GM12873 (cell line): ENCODE results near the gene CTF1.

Experiments used
- TF ChIP-seq, protein P1 (sequence below): IDR thresholded peaks from 2 replicates; pipeline ENCODE4 v1.5.1; 2012; ENCODE audit warnings: low read depth, mild to moderate bottlenecking, moderate library complexity, low read length, control low read depth; ENCODE audit not compliant: insufficient read depth; ENCODE audit errors: missing control alignments

The CTF1 gene, protein sequence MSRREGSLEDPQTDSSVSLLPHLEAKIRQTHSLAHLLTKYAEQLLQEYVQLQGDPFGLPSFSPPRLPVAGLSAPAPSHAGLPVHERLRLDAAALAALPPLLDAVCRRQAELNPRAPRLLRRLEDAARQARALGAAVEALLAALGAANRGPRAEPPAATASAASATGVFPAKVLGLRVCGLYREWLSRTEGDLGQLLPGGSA

DNA sequence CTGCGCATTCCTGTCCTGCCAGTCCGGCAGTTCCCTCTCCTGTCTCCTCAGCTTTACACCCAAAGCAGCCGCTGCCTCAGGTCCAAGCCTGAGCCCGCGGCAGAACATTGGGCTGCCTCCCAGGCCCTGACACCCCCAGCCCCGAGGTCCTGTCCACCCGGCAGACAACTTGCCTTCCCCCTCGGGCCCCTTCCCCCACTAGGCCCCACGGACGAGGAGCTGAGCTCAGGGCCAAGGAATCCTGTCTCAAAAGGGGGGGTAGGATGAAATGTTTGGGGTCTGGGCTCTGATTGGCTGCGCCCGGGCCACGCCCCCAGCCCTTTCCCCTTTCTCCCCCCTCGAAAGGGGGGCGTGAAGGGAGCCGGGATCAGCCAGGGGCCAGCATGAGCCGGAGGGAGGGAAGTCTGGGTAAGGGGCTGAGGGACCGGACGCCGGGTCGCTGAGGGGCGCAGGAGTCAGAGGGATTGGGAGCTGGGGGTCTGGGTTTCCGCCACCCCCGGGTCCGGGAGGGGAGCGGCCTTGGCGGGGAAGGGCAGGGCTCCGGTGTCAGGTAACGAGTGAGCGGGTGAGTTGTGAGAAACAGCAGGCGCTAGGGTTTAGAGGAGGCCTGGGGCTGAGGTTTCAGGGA lies at the start of gene CTF1:
CTF1 (plus strand) TSS at position 354 of the 628 bp plus-strand sequence; CDS start at position 384, 30 bp downstream.
- TF ChIP-seq, protein P1, sequence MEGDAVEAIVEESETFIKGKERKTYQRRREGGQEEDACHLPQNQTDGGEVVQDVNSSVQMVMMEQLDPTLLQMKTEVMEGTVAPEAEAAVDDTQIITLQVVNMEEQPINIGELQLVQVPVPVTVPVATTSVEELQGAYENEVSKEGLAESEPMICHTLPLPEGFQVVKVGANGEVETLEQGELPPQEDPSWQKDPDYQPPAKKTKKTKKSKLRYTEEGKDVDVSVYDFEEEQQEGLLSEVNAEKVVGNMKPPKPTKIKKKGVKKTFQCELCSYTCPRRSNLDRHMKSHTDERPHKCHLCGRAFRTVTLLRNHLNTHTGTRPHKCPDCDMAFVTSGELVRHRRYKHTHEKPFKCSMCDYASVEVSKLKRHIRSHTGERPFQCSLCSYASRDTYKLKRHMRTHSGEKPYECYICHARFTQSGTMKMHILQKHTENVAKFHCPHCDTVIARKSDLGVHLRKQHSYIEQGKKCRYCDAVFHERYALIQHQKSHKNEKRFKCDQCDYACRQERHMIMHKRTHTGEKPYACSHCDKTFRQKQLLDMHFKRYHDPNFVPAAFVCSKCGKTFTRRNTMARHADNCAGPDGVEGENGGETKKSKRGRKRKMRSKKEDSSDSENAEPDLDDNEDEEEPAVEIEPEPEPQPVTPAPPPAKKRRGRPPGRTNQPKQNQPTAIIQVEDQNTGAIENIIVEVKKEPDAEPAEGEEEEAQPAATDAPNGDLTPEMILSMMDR: no peak

DNA sequence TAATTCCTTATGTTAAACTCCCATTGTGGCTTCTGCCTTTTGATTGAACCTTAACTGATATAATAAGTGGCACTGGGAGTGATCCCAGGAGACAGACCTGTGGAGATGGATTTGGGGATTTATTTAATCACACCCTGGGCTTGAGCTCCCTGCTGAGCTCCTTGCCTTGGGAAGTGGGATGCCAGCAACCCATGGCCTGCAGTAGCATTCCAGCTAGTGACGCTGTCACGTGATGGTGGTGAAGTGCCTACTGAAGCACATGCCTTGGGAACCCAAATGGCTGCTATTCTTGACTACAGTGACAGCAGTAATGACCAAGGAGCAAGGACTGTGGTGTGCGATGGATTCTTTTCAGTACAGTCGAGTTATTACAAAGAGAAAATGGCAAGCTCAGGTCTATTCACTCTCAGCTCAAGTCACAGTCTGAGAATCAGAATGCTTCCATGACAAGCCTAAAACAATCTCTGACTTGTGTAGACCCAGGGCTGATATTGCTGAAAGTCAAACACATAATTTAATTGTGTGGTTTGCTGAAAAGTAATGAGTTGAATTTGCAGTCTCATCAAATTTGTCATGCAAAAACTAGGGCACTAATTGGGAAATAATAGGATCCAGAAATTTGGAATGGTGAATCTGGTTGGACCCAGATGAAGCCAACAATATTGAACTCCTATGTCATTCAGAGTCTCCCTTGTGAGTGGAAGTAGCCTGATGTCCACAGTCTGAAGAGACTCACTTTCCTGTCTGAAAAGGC lies 49.6 kb upstream of the CTF1 start:
- TF ChIP-seq, protein P1: no peak

DNA sequence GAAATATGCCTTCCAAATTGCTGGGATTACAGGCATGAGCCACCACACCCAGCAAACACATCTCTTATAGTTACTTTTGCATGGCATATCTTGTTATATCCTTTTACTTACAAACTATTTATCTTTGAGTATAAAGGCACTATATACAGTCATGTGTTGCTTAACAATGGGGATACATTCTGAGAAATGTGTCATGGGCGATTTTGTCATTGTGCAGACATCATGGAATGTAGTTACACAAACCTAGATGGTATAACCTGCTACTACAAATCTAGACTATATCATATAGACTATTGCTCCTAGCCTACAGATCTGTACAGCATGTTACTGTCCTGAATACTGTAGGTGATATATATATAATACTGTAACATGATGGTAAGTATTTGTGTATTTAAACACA lies 46.2 kb upstream of the CTF1 start:
- TF ChIP-seq, protein P1: no peak

DNA sequence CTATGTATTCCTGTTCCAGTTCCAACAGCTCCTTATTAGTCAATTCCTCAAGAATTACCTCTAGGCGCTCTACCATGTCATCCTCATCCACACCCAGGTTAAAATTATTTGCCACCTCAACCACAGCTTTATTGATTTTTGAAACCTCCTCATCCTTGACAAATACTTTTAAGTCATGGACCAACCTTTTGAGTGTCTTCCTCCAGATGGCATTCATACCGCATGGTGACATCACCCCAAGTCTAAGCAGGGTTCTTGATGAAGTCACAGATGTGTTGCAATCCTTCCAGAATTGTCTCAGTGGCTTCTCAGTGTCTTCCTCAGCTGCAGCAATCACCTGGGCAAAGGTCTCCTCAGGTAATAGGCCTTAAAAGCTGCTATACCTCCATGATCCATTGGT lies 42.7 kb upstream of the CTF1 start:
- TF ChIP-seq, protein P1: no peak

DNA sequence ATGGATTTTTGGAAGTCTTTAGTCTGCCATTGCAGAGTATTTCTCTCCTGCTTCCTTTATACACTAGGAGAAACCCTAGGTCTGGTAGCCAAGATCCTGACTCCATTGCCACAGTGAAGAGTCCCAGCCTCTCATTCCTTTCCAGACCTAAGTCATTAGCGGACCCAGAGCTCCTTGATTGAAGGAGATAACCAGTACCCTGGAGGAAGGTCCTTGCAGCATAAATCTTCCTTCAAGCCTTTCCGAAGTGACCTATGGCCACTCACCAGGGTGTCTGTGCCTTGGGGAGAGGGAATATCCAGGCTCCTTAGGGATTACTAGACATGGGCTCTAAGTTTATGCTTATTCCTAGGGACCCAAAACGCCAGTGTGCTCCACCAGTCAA lies 38.3 kb upstream of the CTF1 start:
- TF ChIP-seq, protein P1: no peak

DNA sequence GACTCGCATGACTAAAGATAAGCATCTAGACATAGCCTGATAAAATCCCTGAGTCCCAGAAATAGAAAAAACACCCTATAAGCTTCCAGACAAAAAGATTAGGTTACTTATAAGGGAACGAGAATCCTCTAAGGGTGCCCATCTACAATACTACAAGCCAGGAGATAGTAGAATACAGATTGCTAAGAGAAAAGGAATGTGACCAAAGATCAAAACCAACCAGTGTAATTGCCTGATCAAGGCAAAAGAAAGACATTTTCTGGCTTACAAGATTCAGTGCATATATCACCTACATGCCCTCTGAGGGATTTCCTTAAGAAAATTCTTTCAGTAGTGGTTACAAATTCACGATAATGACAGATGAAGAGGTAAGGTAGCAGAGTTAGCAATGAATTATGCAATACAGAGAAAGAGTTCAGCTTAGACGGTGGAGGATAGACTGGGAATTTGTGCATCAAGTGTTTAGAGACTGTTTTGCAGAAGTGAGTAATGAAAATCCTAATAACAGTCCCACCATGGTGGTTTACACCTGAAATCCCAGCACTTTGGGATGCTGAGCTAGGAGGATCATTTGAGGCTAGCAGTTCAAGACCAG lies 37.5 kb upstream of the CTF1 start:
- TF ChIP-seq, protein P1: no peak

DNA sequence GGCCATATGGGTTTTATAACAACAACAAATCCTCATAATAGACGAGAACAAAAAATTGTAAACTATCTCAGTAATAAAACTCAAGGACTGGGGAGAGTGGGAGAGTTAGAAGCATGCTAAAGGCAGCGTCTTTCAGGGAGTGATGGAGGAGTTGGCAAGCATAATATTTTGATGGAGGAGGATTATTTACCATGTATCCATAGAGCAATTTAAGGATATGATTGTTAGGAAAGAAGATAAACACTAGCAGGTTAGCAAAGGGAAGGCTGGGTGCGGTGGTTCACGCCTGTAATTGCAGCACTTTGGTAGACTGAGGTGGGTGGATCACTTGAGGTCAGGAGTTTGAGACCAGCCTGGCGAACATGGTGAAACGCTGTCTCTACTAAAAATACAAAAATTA lies 30.4 kb upstream of the CTF1 start:
- TF ChIP-seq, protein P1: no peak
